ENCODE measurements around the gene TMTC1. TPM values are rescaled to one million over a fixed set of nuclear protein-coding genes. Genes with fewer than 3 reads are reported as not detected.

TMTC1 gene
- total and polyA plus RNA-seq, 8 donors, result 0.85 to 37.7 (median 1.9) TPM

GRCh38 chr12:29732191-29732590, 51.6 kb downstream of the TMTC1 start:
- Histone ChIP-seq H3K36me3 (no peaks in the 10 kb centered on the region), H3K4me3 (no peak overlapping the region), H3K9me3 (no peaks in the 10 kb centered on the region), H3K4me1 (no peaks in the 10 kb centered on the region), H3K27ac (no peak overlapping the region), H3K27me3 (no peaks in the 10 kb centered on the region)
- TF ChIP-seq CTCF (IDR thresholded peaks at IDR 0.05), result no peak
- DNase-seq (no peak), ATAC-seq (no peak)
- intact Hi-C loops (cut with DNase I), result no loop called here

GRCh38 chr12:29731591-29731990, 52.2 kb downstream of the TMTC1 start:
- ATAC-seq (no peak), DNase-seq (peak in 1 of 4 donors; percentile 16)
- Histone ChIP-seq H3K27ac (no peak overlapping the region), H3K4me3 (no peak overlapping the region), H3K4me1 (no peaks in the 10 kb centered on the region), H3K9me3 (no peaks in the 10 kb centered on the region), H3K27me3 (no peaks in the 10 kb centered on the region), H3K36me3 (no peaks in the 10 kb centered on the region)
- intact Hi-C loops (cut with DNase I), result no loop called here
- no peak for TF ChIP-seq CTCF (IDR thresholded peaks at IDR 0.05)

GRCh38 chr12:29730481-29730880, 53.3 kb downstream of the TMTC1 start:
- H3K27ac ChIP-seq, result no peak overlapping the region
- no peaks in the 10 kb centered on the region for H3K27me3 ChIP-seq
- no peak overlapping the region for H3K4me3 ChIP-seq
- no peak for TF ChIP-seq CTCF (IDR thresholded peaks at IDR 0.05)
- no peaks in the 10 kb centered on the region for H3K9me3 ChIP-seq
- intact Hi-C loops (cut with DNase I), result no loop called here
- no peaks in the 10 kb centered on the region for H3K36me3 ChIP-seq
- DNase-seq, result no peak
- no peaks in the 10 kb centered on the region for H3K4me1 ChIP-seq
- ATAC-seq, result no peak

- ATAC-seq (no peak), DNase-seq (no peak)
- no peaks in the 10 kb centered on the region for H3K9me3 ChIP-seq
- H3K4me3 ChIP-seq, result no peak overlapping the region
- intact Hi-C loops (cut with DNase I), result no loop called here
- H3K36me3 ChIP-seq, result no peaks in the 10 kb centered on the region
- no peak overlapping the region for H3K27ac ChIP-seq
- no peak for TF ChIP-seq CTCF (IDR thresholded peaks at IDR 0.05)
- no peaks in the 10 kb centered on the region for H3K27me3 ChIP-seq
- no peaks in the 10 kb centered on the region for H3K4me1 ChIP-seq
Observed at GRCh38 chr12:29728030-29728429, 55.7 kb downstream of the TMTC1 start.

GRCh38 chr12:29726741-29727348, 56.9 kb downstream of the TMTC1 start:
- H3K27ac ChIP-seq, result peak overlapping the region in 1 of 2 donors; percentile 20
- DNase-seq (no peak), ATAC-seq (no peak)
- TF ChIP-seq CTCF (IDR thresholded peaks at IDR 0.05), result no peak
- H3K27me3 ChIP-seq, result no peaks in the 10 kb centered on the region
- intact Hi-C loops (cut with DNase I), result no loop called here
- H3K36me3 ChIP-seq, result no peaks in the 10 kb centered on the region
- H3K4me3 ChIP-seq, result no peak overlapping the region
- no peaks in the 10 kb centered on the region for H3K4me1 ChIP-seq
- H3K9me3 ChIP-seq, result no peaks in the 10 kb centered on the region
